Endothelial cell of umbilical vein (primary cell): ENCODE data around the gene ABI2.

Experiments used
- CTCF ChIP-seq, 2 donors: IDR thresholded peaks; 1 replicate in 1 of 2; 2 replicates in 1 of 2; pipeline ENCODE4 v1.5.1; 2011; ENCODE audit warnings: low read length in 2 of 2, mild to moderate bottlenecking in 2 of 2, moderate library complexity in 2 of 2, control low read depth in 1 of 2, inconsistent platforms in 1 of 2, low read depth in 1 of 2; ENCODE audit not compliant: insufficient read depth in 1 of 2; ENCODE audit errors: extremely low read depth in 1 of 2
- POLR2A ChIP-seq: IDR thresholded peaks from 2 replicates; pipeline ENCODE4 v1.6.1; 2012; ENCODE audit warnings: low read depth, mild to moderate bottlenecking, control low read depth, low read length

- no peak for TF ChIP-seq CTCF (IDR thresholded peaks at IDR 0.05; ENCODE audit: extremely low read depth in 1 of 2, insufficient read depth in 1 of 2, low read depth in 1 of 2, low read length in 2 of 2)
- TF ChIP-seq POLR2A = no peak
Measured at GRCh38 chr2:203438528-203438927, 110.3 kb downstream of the ABI2 start.
